K562 treated with DMSO at 1 percent for 24 hours (cell line): ENCODE results near the gene ZKSCAN4. TPM values are rescaled to one million over a fixed set of nuclear protein-coding genes. Genes with fewer than 3 reads are reported as not detected.

Source experiments
- total RNA-seq: library from RNA; unstranded; fragments of 300-600 nt; gene quantifications from 2 replicates; pipeline ENCODE4 v1.2.3, GENCODE V29; 2022; ENCODE audit warnings: low read depth; ENCODE audit not compliant: insufficient read depth

ZKSCAN4 gene
- 6.9 and 8.3 TPM in 2 replicates for total RNA-seq

DNA sequence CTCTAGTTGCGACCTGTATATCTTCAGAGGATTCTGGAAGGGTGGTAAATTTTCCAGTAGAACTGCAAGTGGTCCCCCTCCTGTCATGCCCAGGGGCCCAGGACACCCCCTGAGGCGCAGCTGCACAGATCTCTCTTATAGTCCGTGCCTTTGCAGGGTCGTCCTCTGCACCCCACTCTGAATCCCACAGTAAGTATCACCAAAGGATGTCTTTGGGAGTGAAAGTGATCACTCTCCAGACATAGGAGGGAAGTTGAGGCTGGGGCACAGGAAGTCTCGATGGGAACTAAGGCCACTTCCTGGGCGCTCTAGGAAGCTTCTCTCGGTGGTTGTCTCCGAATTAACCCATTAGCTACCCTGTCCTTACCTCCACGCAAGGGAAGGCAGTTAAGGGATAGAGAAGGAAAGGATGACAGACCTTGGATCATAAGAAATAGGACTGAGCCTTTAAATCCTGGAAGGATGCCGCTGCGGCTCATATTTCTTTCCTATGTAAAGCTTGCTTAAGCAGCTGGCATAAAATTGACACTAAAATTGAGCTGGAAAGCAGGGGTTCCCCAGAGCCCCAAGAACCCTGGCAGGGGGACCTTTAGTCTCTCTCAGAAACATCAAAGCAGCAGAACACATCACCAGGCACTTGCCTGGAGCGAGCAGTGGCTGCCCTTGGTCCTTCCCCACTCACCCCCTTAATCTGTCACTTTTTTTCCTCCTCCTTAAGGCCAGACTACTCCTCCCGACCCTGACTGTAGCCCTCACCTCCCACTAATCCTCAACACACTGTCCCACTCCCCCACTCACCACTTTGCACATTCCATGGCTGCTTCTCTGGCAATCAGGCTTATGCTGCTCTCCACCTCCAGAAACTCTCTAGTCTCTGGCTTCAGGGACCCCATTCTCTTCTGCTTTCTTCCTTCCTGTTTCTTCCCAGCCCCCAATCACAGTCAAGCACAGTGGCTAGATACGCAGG lies at the start of gene ZKSCAN4:
ZKSCAN4 (minus strand) TSS at position 261 of the 967 bp plus-strand sequence. CDS start 289 bp downstream, outside the sequence.

DNA sequence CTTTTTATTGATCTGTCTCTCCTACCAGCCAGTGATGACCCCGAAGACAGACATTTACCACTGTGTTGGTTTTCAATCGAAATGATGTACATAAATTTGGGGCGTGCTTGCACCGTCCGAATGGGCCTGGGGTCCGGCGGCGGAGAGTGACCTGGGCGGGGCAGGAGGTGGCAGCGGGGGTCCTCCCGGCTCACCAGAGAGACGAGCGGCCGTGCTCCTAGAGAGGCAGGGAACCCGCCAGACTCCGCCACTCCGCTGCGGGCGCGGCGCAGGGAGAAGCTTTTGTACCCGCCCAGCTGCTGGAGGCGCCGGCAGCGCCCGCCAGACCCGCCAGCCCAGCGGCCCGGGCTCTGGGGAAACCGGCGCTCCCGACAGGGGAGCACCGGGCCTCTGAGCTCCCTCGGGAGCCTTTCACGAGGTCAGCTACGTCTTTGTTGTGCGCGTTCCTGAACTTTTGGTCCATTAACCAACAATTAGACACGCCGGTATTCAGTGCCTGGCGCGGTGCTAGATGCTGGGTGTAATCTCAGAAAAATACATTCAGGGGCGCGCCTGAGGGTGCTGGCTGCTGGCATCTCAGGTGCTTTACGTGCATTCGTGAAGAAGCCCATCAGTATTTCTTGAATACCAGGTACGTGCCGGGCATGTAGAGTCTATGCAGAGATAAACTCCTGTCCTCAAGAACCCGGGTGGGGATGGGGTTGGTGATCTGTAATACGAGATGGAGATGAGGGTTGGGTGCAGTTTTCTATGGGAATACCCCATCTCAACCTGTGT lies 29.4 kb upstream of the ZKSCAN4 start, which contains the start of gene PGBD1:
PGBD1 (plus strand) TSS at position 285 of the 777 bp plus-strand sequence. CDS start 2,242 bp downstream, outside the sequence.

DNA sequence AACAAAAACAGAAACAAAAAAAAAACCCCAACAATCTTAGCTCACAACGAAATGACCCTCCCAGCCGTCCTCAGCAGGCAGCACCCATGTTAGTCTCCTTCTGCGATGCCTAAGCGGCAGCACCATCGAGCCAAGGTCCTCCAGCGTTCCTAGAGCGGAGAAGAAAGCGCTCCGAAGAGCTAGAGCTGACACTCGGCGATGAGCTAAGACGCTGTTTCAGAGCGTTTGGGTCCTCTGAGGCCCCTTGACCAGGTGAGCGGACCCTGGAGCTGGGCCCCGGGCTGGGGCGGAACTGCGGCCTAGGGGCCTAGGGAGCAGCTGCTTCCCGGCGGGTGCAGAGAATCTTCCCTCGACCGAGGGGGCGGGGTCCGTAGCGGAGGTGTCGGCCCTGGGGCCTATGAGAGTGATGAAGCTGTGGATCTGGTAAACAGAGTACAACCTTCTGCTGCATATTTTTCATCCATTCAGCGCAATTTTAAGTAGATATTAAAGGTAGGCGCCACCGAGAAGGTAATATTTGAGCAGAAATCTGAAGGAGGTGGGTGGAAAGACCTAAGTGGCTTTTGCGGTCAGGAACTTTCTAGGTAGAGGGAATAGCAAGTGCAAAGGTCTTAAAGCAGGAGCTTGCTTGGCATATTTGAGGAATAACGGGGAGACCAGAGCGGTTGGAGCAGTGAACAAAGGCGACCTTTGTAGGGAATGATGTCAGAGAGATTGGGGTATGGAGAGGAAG lies 15.1 kb upstream of the ZKSCAN4 start, which contains the start of gene ZSCAN26:
ZSCAN26 (plus strand) TSS at position 182 of the 733 bp plus-strand sequence. CDS start 4,777 bp downstream, outside the sequence.

DNA sequence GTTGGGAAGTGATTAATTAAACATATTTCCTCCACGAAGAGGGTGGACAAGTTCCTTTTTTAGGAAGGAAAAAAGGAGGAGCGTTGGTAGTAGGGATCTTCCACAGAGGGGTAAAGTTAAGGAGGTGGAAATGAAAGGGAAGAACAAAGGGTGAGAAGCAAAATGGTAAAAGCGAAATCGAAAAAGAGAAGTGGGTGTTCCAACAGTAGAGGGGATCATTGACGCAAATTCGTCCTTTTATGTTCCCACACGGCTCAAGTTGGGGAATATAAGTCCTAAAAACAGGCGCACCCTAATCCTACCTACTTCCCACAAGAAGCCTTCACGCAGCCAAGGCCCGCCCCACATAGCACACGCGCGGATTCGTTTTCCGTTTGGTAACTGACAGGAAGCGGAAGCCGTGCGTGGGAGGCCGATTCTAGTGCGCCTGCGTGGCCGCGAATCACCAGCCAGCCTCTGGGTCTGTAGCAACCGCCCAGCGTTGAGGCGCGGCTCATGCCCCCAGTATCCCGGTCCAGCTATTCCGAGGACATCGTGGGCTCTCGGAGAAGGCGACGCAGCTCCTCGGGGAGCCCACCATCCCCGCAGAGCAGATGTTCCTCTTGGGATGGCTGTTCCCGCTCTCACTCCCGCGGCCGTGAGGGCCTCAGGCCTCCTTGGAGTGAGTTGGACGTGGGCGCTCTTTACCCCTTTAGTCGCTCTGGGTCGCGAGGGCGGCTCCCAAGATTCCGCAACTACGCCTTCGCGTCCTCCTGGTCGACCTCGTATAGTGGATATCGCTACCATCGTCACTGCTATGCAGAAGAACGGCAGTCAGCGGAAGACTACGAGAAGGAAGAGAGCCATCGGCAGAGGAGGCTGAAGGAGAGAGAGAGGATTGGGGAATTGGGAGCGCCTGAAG lies 7.1 kb upstream of the ZKSCAN4 start, which contains the start of gene NKAPL:
NKAPL (plus strand) TSS at position 421 of the 901 bp plus-strand sequence; CDS start at position 496, 75 bp downstream.

DNA sequence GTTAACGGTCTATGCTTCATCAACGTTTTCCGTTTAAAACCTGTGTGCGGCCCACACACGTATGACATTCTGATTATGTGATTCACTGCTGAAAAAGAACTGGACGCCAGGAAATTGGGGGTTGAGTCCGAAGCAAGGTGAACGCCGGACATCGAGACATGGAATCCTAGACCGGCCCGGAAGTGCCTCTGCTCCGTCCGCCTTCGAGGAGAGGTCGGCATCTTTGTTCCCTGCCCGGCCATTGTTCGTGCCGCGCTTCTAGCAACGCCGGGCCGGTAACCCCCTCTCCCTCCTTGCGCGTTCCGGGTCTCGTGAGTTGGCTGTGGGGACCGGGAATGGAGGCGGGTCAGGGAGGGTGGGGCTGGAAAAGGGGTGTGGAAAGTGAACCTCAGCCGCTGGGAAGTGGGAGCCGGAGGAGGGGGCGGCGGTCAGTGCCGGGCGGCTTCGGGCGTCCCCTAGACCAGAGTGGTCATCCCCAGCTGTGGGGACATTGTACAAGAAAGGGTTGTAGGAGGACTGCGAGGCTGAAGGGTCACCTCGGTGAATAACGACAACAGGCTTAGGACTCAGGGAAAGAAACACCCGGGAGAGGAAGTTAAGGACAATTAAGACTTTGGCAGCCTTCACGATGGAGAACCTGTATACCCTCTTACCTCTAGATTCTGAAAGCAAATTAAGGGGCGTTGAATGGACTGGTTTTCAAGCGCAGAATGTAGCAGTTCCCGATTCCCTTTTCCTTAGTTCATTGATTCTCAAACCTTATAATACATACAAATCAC lies 26.8 kb downstream of the ZKSCAN4 start, which contains the start of gene ZSCAN9:
ZSCAN9 (plus strand) TSS at position 220 of the 779 bp plus-strand sequence. CDS start 1,810 bp downstream, outside the sequence.

Other genes starting within 250 kb of the ZKSCAN4 start
- 2.2 and 3.2 TPM in 2 replicates for gene ZNF165, start 171.7 kb downstream of the ZKSCAN4 start, total RNA-seq
- gene ZSCAN16, start 127.7 kb downstream of the ZKSCAN4 start, total RNA-seq: not detected in 2 replicates
- gene ZKSCAN8, start 110.4 kb downstream of the ZKSCAN4 start, total RNA-seq: 16.6 and 16.8 TPM in 2 replicates
- 19.9 and 22.7 TPM in 2 replicates for gene ZSCAN9, start 27.0 kb downstream of the ZKSCAN4 start, total RNA-seq
- gene NKAPL, start 7.0 kb upstream of the ZKSCAN4 start, total RNA-seq: not detected in 2 replicates
- gene ZSCAN26, start 14.9 kb upstream of the ZKSCAN4 start, total RNA-seq: 7.4 and 8.7 TPM in 2 replicates
- gene PGBD1, start 29.3 kb upstream of the ZKSCAN4 start, total RNA-seq: 9.8 and 11.2 TPM in 2 replicates
- 7.6 and 8.8 TPM in 2 replicates for gene ZSCAN31, start 83.9 kb upstream of the ZKSCAN4 start, total RNA-seq
- 5.1 and 5.2 TPM in 2 replicates for gene ZKSCAN3, start 97.7 kb upstream of the ZKSCAN4 start, total RNA-seq
- 4.6 and 5.1 TPM in 2 replicates for gene ZSCAN12, start 147.5 kb upstream of the ZKSCAN4 start, total RNA-seq
- gene ZSCAN23, start 191.2 kb upstream of the ZKSCAN4 start, total RNA-seq: 0.21 TPM in 1 of 2 replicates, not detected in the other